HS-27A (cell line): ENCODE results near the gene STIM2.
"Not testable (repeated sequence)": the region's sequence is repeated elsewhere in the genome, so short reads cannot be mapped to it uniquely, and the experiment has no call there.

ENCODE experiments used
- DNase-seq: peaks from one replicate; pipeline ENCODE4 v3.0.0-alpha.2; 2012; ENCODE audit warnings: low read depth, missing footprints

Gene STIM2

DNA sequence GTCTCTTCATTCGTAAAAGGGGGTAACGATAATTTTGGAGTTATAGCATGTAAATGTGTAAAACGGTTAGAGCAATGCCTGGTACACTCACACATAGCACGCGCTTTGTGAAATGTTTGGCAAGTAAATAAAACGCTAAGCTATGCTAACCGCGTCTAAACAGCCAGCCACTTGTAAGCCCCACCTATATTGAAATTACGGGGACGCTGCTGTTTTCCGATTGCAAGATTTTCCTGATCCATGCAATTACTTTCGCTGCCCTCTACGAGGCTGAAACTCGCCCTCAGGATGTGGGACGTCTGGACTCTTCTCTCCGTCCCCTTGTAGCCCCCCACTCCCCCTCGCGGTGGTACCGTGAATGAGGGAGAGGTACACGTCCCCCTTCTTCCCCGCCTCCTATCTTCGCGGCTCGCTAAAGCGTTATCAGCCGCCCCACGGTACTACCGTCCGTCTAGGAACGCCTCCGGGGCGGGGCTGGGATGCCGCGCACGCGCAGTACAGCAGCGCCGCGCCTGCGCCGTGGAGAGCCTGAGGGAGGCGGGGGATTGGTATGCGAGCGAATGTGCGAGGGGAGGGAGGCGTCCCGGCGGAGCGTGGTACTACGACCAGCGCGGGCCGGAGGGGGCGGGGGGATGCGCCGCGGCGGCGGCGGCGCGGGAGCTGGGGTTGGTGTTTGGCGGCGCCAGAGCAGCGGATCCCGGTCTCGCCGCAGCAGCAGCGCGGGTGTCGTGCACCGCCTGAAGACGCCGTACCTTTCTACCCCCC, at the start of gene STIM2:
TSS of gene STIM2 (plus strand) at position 685 of the 765 bp plus-strand sequence.
- peak; percentile 95 for DNase-seq

DNA sequence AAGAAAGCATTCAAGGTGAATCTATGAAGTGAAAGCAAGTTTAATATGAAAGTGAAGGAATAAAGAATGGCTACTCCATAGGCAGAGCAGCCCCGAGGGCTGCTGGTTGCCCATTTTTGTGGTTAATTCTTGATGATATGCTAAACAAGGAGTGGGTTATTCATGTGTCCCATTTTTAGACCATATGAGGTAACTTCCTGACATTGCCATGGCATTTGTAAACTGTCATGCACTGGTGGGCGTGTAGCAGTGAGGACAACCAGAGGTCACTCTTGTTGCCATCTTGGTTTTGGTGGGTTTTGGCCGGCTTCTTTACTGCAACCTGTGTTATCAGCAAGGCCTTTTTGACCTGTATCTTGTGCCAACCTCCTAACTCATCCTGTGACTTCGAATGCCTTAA, 49.1 kb upstream of the STIM2 start:
- not testable (repeated sequence) for DNase-seq

DNA sequence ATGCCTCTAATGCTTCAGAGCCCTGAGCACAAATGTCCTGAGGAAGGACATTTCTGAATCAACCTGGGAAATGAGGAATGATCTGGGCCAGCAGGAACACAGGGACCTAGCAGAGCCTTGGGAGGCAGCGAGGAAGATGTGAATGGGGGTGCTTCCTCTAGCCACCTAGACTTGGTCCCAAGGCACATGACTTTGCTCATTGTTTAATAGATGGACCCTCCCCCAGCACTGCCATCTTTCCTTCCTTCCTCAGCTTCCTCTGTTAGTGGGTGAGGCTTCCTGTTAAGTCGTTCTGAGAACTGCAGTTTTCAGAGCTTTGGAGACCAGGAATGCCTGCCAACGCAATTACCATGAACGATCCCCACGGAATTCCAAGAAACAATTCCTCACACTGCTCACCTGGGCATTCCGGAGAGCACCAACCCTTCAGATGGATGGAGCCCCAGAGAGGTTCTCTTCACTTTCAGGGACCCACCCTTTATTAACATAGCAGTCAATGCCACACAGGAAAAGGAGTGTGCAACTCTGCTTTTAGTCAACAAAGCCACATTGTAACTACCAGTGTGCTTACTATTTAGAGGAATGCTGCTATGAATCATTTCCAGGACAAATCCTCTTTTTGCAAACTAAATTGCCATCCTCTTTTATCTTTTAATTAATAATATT, 48.5 kb upstream of the STIM2 start:
- no peak for DNase-seq

DNA sequence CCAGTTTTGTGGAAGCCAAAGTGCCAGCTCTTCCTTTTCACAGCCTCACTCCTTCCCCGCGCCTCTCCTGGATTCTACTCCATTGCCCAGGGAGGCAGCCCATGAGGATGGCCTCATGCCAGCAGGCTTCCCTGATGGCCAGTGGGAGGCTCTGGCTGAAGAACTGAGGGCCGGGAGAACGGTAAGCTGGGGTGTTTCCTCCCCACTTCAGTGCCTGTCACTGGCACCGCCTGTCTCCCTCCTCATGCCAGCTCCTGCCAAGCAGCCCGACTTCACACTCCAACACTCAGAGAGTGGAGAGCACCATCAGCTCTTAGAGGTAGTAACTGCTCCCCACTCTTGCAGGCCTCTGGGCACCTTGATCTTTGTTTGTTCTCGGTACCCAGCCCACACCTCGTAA, 46.9 kb upstream of the STIM2 start:
- DNase-seq: no peak

- DNase-seq: no peak
Observed at GRCh38 chr4:26815199-26815598, 45.4 kb upstream of the STIM2 start.

GRCh38 chr4:26815706-26816105, 44.9 kb upstream of the STIM2 start:
- DNase-seq: no peak

DNA sequence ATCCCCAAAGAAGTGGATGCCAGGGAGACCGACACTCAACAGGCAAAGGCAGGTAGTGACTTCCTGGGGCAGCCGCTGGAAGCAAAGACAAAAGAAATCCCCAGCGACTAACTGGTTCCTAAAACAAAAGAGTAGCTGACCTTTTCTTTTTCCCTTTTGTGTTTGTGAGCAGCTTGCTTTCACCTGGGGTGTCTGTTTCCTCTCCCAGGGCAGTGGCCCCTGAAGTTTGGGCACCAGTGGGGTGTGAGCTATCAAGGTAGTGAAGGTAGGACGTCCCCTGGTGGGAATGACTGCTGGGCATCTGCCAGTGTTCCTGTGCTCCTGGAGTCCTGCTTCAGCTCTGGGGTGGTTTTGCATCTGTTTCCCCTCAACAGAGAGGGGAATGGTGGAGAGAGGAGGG, 41.6 kb upstream of the STIM2 start:
- no peak for DNase-seq

GRCh38 chr4:26819478-26820095, 41.1 kb upstream of the STIM2 start:
- no peak for DNase-seq

- DNase-seq: no peak
Observed at GRCh38 chr4:26820346-26820745, 40.3 kb upstream of the STIM2 start.

GRCh38 chr4:26821031-26821430, 39.6 kb upstream of the STIM2 start:
- no peak for DNase-seq

DNA sequence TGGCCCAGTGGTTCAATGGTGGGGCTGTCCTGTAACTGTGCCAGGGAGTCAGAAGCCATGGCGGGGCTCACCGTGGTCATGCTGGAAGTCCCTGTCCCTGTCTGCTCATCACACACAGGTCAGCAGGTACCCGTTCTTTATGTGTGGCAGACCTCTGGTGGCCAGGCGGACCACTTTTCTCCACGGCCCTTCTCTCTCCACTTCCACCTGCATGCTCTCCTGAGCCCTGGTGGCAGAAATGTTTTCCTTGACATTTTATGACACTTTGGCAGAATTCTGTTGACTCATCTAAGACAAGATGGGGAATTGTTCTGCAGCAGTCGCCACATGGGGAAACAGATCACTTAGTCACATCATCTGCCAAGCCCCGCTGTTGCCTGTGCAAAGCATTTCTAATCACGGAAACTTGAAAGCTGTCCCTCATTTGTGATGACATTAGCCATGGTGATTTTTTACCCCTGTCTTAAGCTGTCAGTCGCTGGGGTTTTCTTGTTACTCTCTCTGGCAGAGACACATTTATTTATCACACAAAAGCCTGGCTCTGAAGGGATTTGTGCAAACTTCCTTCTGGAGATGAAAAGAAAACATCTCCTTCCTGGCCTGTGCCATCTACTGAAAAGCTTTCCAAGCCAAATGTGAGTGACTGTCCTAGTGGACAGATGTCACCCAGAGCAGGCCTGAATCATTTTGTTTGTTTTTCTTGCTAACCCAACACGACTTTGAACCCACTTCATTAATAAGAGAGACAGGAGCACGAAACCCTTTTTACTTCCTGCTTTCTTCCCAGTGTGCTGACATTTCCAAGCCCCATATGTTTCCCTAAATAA, 38.8 kb upstream of the STIM2 start:
- DNase-seq: no peak

- no peak for DNase-seq
Observed at GRCh38 chr4:26822546-26822945, 38.1 kb upstream of the STIM2 start.

DNA sequence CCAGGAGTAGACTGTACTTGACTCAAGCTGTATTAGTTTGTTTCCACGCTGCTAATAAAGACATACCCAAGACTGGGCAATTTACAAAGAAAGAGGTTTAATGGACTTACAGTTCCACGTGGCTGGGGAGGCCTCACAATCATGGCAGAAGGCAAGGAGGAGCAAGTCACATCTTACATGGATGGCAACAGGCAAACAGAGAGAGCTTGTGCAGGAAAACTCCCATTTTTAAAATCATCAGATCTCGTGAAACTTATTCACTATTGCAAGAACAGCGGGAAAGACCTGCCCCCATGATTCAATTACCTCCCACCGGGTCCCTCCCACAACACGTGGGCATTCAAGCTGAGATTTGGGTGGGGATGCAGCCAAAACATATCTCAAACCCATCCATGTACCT, 37.7 kb upstream of the STIM2 start:
- not testable (repeated sequence) for DNase-seq

DNA sequence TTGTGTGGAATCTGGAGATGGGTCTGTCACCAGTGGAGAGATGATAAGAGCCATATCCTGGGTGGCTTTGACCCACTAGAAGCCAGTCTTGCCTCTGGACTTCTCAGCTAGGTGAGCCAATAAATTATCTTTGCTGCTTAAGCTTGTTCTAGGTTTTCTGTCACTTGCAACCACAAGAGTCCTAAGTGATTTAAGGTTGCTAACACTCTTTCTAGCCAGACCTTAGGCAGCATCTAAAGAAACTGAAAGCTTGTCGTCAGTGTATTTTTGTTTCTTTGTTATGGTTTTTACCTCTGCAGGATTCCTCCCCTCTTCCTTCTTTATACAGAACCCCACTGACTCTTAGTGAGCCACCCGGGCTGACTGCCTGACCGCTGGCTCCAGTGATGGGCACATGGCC, 37.1 kb upstream of the STIM2 start:
- no peak for DNase-seq

DNA sequence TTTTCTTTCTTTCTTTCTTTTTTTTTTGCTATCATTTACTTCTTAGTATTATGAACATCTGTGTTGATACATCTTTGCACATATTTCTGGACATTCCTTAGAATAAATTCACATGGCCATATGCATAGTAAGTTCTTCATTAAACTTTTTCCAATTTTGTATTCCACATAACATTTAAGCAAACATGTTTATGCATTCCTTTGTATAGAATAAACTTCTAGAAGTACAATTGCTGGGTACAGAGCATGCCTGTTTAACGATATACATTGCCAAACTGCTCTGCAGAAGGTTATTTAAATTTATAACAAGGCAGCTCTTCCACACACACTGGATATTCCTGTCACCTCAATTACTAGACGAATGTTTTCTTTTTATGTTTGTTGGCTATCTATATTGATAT, 36.0 kb upstream of the STIM2 start:
- no peak for DNase-seq

DNA sequence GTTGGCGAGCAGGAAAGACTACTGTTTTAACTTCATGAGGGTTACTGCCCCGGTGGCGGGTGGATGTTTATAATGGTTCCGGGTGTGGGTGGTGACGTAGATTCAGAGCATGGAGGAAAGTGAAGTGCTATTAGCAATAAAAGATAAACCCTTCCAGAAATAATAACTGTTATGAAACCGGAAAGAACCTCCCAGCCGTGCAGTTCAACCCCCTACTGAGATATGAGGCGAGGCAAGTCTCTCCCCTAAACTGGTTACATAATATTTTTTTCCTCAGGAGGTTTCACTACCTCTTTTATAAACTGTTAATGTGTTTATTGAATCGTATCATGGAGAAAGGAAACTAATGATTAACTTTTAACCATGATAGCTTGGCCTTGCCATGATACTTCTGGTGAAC, 33.9 kb upstream of the STIM2 start:
- no peak for DNase-seq

- not testable (repeated sequence) for DNase-seq
Observed at GRCh38 chr4:26827336-26827735, 33.3 kb upstream of the STIM2 start.

DNA sequence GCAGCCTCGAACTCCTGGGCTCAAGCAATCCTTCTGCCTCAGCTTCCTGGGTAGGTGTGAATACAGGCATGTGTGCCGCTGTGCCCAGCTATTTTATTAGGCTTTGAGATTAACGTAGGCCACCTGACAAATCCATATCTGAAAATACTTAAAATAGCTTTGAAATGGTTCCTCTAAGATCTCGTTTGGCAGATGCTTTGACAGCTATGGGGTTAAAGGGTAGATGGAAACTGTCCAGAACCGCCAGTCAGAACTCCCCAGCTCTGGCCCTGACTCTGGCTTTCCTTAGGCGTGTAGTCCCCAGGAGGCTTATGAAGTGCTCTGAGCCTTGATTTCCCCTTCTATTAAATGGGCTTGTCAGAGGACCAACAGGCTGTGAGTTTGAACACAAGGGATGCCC, 32.8 kb upstream of the STIM2 start:
- no peak for DNase-seq

GRCh38 chr4:26829018-26829417, 31.6 kb upstream of the STIM2 start:
- no peak for DNase-seq

- DNase-seq: no peak
Observed at GRCh38 chr4:26830033-26830432, 30.6 kb upstream of the STIM2 start.

DNA sequence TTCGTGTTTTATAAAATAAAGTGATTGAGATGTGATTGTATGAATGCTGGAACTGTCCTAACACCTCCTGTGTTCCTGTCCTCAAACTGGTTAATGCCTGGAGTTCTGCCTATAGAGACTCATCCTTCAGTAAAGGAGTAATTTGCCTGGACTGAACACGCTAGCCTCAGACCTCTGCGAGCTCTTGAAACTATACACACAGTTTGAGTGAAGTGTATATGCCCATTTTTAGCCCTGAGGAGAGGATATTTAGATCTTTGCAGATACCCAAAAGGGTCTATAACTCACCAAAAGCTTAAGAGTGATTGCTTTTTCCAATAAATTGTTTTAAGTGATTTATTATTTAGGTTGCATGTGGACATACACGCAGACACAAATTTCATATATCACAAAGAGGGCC, 29.9 kb upstream of the STIM2 start:
- no peak for DNase-seq

DNA sequence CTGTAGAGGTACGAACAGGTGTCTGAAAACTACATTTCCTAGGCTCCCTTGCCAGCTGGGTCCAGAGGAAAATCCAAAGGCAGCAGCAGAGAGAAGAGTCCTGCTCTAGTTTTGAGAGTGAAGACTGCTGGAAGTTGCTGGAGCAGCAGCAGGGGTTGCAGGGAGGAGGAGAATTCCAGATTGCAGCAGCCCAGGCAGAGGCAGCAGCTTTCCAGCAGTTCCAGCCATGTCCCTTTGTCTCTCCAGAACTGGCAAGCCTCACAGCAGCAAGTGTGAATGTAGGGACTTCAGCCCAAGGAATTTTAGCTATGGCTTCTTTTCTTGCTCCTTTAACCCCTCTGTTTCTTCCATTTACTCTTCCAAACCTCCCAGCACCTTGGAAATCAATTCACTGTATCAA, 24.1 kb upstream of the STIM2 start:
- no peak for DNase-seq
